GM12878 (cell line): ENCODE results near the gene ANKRD16. TPM values are rescaled to one million over a fixed set of nuclear protein-coding genes. Genes with fewer than 3 reads are reported as not detected.

Experiments used
- CBFB ChIP-seq: IDR thresholded peaks from 2 replicates; pipeline ENCODE4 v1.6.1; 2016; ENCODE audit warnings: antibody characterized with exemption, low read depth
- FOS ChIP-seq: IDR thresholded peaks from 3 replicates; pipeline ENCODE4 v1.6.1; 2011; ENCODE audit warnings: borderline replicate concordance; ENCODE audit not compliant: insufficient read length; ENCODE audit errors: extremely low read depth
- MEF2A ChIP-seq: IDR thresholded peaks from 2 replicates; pipeline ENCODE4 v1.6.1; 2011; ENCODE audit warnings: low read depth, mild to moderate bottlenecking, low read length, moderate library complexity; ENCODE audit not compliant: insufficient read depth
- MXI1 ChIP-seq: fragments of 150-350 bp; IDR thresholded peaks from 2 replicates; pipeline ENCODE4 v1.6.1; 2011; ENCODE audit warnings: low read depth, mild to moderate bottlenecking, inconsistent platforms, low read length, improper control_type of control experiment
- MYB ChIP-seq: fragments of 150-350 bp; IDR thresholded peaks from 2 replicates; pipeline ENCODE4 v1.6.1; 2014; ENCODE audit warnings: mild to moderate bottlenecking, low read depth, low read length, borderline replicate concordance
- POLR2AphosphoS2 ChIP-seq: IDR thresholded peaks from 2 replicates; pipeline ENCODE4 v1.6.1; 2011; ENCODE audit warnings: low read depth, mild to moderate bottlenecking, low read length, improper control_type of control experiment, moderate library complexity
- SP1 ChIP-seq: IDR thresholded peaks from one replicate; pipeline ENCODE4 v1.6.1; 2011; ENCODE audit warnings: low read depth, low read length
- TCF12 ChIP-seq: IDR thresholded peaks from 2 replicates; pipeline ENCODE4 v1.6.1; 2011; ENCODE audit warnings: low read depth, mild to moderate bottlenecking, low read length
- YY1 ChIP-seq: IDR thresholded peaks from 2 replicates; pipeline ENCODE4 v1.6.1; 2011; ENCODE audit warnings: low read depth, mild to moderate bottlenecking, low read length
- polyA plus RNA-seq, 11 experiments: library from polyadenylated mRNA; depleted of rRNA in 4 of 11; unstranded in 6 of 11; stranded (reverse) in 5 of 11; fragments of >200 nt; fragmentation: Nextera tagmentation in 4 of 11; fragmentation: Illumina TruSeq in 1 of 11; extraction: Ambion mirVana in 4 of 11; extraction: Trizol in 1 of 11; gene quantifications; 1 replicate in 1 of 11; 2 replicates in 10 of 11; pipeline versions ENCODE4 v1.2.1 to v1.2.3, GENCODE V29; 2011 to 2016; ENCODE audit warnings: inconsistent platforms in 2 of 11, missing spikeins in 2 of 11, low read depth in 1 of 11
- total RNA-seq, 4 experiments: library from RNA; depleted of rRNA in 3 of 4; stranded (reverse); fragments of >200 nt in 3 of 4; fragmentation: Illumina TruSeq in 1 of 4; extraction: Trizol in 1 of 4; gene quantifications; 2 replicates each; pipeline versions ENCODE4 v1.2.1 to v1.2.3, GENCODE V29; 2013 to 2021
- TF ChIP-seq, protein P1 (sequence below): fragments of 450-650 bp; IDR thresholded peaks from 2 replicates; pipeline ENCODE4 v1.6.1; 2016; ENCODE audit warnings: mild to moderate bottlenecking, moderate library complexity, borderline replicate concordance
- TF ChIP-seq, protein P2 (sequence below): fragments of 450-650 bp; IDR thresholded peaks from 2 replicates; pipeline ENCODE4 v1.6.1; 2017; ENCODE audit warnings: mild to moderate bottlenecking
- TF ChIP-seq, protein P3 (sequence below): fragments of 450-650 bp; IDR thresholded peaks from 2 replicates; pipeline ENCODE4 v1.6.1; 2017; ENCODE audit warnings: low read depth, mild to moderate bottlenecking, moderate library complexity
- TF ChIP-seq, protein P4 (sequence below): fragments of 450-650 bp; conservative IDR thresholded peaks from 2 replicates; pipeline ENCODE4 v1.6.1; 2017; ENCODE audit warnings: mild to moderate bottlenecking, moderate library complexity
- TF ChIP-seq, protein P5 (sequence below): fragments of 450-650 bp; IDR thresholded peaks from 2 replicates; pipeline ENCODE4 v1.6.1; 2017; ENCODE audit warnings: mild to moderate bottlenecking, moderate library complexity

The ANKRD16 gene
- total and polyA plus RNA-seq, 10 of the 15 experiments (the other 5 are each of a cell fraction or from before 2014, with no cell fraction given), result 0.57 to 13.6 (median 4.4) TPM

DNA sequence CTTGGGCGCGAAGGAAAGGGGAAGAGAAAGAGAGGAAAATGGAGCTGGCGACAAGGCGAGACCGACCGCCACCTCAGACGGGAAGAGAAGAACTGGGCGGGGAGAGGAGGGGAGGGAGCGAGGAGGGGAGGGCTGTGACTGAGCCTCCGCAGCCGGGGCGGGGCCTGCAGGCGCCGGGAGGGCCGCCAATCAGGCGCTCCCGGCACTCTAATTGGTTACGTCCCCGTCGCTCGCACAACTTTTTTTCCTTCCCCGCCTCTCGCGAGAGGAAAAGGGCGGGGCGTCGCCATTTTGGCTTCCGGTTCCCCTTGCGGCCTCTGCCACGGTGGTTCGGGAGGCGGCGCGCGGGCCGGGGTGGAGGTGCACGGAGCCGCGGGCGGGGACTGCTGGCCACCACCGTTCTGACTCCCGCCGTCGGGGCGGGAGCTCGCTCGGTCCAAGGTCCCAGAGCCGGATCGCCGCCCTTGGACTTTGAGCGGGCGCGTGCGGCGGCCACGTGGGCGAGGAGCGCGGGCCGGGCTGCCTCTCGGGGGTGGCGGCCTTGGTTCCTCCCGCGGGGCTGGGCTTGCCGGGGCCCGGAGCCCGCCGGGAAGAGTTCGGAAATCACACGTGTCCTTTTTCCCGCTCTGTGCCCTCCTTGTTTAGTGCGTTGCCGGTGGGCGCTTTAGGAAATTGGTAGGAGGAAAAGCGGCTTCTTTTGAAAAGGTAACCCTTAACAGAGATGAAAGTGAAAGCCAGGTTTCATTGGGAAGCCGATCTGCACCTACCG is 76.2 kb downstream of the ANKRD16 start, which contains the start of gene GDI2 (continued):
- TF ChIP-seq, protein P1, sequence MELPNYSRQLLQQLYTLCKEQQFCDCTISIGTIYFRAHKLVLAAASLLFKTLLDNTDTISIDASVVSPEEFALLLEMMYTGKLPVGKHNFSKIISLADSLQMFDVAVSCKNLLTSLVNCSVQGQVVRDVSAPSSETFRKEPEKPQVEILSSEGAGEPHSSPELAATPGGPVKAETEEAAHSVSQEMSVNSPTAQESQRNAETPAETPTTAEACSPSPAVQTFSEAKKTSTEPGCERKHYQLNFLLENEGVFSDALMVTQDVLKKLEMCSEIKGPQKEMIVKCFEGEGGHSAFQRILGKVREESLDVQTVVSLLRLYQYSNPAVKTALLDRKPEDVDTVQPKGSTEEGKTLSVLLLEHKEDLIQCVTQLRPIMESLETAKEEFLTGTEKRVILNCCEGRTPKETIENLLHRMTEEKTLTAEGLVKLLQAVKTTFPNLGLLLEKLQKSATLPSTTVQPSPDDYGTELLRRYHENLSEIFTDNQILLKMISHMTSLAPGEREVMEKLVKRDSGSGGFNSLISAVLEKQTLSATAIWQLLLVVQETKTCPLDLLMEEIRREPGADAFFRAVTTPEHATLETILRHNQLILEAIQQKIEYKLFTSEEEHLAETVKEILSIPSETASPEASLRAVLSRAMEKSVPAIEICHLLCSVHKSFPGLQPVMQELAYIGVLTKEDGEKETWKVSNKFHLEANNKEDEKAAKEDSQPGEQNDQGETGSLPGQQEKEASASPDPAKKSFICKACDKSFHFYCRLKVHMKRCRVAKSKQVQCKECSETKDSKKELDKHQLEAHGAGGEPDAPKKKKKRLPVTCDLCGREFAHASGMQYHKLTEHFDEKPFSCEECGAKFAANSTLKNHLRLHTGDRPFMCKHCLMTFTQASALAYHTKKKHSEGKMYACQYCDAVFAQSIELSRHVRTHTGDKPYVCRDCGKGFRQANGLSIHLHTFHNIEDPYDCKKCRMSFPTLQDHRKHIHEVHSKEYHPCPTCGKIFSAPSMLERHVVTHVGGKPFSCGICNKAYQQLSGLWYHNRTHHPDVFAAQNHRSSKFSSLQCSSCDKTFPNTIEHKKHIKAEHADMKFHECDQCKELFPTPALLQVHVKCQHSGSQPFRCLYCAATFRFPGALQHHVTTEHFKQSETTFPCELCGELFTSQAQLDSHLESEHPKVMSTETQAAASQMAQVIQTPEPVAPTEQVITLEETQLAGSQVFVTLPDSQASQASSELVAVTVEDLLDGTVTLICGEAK, result peak; percentile 70; the same call in 1 of the 2 replicates
- TF ChIP-seq YY1, result peak; percentile 95
- TF ChIP-seq MYB, result no peak
- TF ChIP-seq MEF2A, result no peak
- TF ChIP-seq, protein P2, sequence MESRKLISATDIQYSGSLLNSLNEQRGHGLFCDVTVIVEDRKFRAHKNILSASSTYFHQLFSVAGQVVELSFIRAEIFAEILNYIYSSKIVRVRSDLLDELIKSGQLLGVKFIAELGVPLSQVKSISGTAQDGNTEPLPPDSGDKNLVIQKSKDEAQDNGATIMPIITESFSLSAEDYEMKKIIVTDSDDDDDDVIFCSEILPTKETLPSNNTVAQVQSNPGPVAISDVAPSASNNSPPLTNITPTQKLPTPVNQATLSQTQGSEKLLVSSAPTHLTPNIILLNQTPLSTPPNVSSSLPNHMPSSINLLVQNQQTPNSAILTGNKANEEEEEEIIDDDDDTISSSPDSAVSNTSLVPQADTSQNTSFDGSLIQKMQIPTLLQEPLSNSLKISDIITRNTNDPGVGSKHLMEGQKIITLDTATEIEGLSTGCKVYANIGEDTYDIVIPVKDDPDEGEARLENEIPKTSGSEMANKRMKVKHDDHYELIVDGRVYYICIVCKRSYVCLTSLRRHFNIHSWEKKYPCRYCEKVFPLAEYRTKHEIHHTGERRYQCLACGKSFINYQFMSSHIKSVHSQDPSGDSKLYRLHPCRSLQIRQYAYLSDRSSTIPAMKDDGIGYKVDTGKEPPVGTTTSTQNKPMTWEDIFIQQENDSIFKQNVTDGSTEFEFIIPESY, result no peak
- TF ChIP-seq TCF12, result no peak
- TF ChIP-seq, protein P3, sequence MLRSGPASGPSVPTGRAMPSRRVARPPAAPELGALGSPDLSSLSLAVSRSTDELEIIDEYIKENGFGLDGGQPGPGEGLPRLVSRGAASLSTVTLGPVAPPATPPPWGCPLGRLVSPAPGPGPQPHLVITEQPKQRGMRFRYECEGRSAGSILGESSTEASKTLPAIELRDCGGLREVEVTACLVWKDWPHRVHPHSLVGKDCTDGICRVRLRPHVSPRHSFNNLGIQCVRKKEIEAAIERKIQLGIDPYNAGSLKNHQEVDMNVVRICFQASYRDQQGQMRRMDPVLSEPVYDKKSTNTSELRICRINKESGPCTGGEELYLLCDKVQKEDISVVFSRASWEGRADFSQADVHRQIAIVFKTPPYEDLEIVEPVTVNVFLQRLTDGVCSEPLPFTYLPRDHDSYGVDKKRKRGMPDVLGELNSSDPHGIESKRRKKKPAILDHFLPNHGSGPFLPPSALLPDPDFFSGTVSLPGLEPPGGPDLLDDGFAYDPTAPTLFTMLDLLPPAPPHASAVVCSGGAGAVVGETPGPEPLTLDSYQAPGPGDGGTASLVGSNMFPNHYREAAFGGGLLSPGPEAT, result 0 out of 2 replicates have a peak, but pooled peaks have one; percentile 23
- TF ChIP-seq FOS, result peak; percentile 56
- peak; percentile 93 for TF ChIP-seq POLR2AphosphoS2
- TF ChIP-seq, protein P4, sequence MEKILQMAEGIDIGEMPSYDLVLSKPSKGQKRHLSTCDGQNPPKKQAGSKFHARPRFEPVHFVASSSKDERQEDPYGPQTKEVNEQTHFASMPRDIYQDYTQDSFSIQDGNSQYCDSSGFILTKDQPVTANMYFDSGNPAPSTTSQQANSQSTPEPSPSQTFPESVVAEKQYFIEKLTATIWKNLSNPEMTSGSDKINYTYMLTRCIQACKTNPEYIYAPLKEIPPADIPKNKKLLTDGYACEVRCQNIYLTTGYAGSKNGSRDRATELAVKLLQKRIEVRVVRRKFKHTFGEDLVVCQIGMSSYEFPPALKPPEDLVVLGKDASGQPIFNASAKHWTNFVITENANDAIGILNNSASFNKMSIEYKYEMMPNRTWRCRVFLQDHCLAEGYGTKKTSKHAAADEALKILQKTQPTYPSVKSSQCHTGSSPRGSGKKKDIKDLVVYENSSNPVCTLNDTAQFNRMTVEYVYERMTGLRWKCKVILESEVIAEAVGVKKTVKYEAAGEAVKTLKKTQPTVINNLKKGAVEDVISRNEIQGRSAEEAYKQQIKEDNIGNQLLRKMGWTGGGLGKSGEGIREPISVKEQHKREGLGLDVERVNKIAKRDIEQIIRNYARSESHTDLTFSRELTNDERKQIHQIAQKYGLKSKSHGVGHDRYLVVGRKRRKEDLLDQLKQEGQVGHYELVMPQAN, result peak; percentile 97
- peak; percentile 92 for TF ChIP-seq CBFB
- peak; percentile 94 for TF ChIP-seq SP1
- peak; percentile 93 for TF ChIP-seq MXI1
- TF ChIP-seq, protein P5, sequence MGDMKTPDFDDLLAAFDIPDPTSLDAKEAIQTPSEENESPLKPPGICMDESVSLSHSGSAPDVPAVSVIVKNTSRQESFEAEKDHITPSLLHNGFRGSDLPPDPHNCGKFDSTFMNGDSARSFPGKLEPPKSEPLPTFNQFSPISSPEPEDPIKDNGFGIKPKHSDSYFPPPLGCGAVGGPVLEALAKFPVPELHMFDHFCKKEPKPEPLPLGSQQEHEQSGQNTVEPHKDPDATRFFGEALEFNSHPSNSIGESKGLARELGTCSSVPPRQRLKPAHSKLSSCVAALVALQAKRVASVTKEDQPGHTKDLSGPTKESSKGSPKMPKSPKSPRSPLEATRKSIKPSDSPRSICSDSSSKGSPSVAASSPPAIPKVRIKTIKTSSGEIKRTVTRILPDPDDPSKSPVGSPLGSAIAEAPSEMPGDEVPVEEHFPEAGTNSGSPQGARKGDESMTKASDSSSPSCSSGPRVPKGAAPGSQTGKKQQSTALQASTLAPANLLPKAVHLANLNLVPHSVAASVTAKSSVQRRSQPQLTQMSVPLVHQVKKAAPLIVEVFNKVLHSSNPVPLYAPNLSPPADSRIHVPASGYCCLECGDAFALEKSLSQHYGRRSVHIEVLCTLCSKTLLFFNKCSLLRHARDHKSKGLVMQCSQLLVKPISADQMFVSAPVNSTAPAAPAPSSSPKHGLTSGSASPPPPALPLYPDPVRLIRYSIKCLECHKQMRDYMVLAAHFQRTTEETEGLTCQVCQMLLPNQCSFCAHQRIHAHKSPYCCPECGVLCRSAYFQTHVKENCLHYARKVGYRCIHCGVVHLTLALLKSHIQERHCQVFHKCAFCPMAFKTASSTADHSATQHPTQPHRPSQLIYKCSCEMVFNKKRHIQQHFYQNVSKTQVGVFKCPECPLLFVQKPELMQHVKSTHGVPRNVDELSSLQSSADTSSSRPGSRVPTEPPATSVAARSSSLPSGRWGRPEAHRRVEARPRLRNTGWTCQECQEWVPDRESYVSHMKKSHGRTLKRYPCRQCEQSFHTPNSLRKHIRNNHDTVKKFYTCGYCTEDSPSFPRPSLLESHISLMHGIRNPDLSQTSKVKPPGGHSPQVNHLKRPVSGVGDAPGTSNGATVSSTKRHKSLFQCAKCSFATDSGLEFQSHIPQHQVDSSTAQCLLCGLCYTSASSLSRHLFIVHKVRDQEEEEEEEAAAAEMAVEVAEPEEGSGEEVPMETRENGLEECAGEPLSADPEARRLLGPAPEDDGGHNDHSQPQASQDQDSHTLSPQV, result peak; percentile 58; the same call in 1 of the 2 replicates
